Measurements from ENCODE around the gene MOGAT1.

- TF ChIP-seq CTCF (IDR thresholded peaks at IDR 0.05; ENCODE audit: low read depth, low read length, missing input control) (no peak), JUND (IDR thresholded peaks at IDR 0.05) (no peak), YY1 (IDR thresholded peaks at IDR 0.05) (no peak), REST (IDR thresholded peaks at IDR 0.05) (no peak), ZBTB33 (IDR thresholded peaks at IDR 0.05) (no peak), ATF3 (IDR thresholded peaks at IDR 0.05) (no peak), RXRA (IDR thresholded peaks at IDR 0.05) (no peak), GABPA (IDR thresholded peaks at IDR 0.05 in 1 of 2, conservative IDR thresholded peaks at IDR 0.05 in 1 of 2) (no peak), EGR1 (IDR thresholded peaks at IDR 0.05; ENCODE audit: low read depth in 2 of 2) (no peak), RAD21 (IDR thresholded peaks at IDR 0.05) (no peak), TAF1 (conservative IDR thresholded peaks at IDR 0.05) (no peak), SP1 (IDR thresholded peaks at IDR 0.05) (no peak), MAX (IDR thresholded peaks at IDR 0.05) (no peak)
Observed at GRCh38 chr2:222651718-222652418, 19.6 kb upstream of the MOGAT1 start.

All from liver (tissue), 3 donors.